SH-SY5Y (cell line): Measurements from ENCODE around the gene VIPR2.

Source experiments
- GATA2 ChIP-seq: IDR thresholded peaks from 2 replicates; pipeline ENCODE4 v1.6.1; 2011; ENCODE audit warnings: mild to moderate bottlenecking, low read depth, low read length
- GATA3 ChIP-seq: IDR thresholded peaks from 2 replicates; pipeline ENCODE4 v1.6.1; 2011; ENCODE audit warnings: low read depth, mild to moderate bottlenecking, low read length, moderate library complexity

GRCh38 chr7:159154243-159154642 lies 9.6 kb upstream of the VIPR2 start:
- TF ChIP-seq GATA2 (no peak), GATA3 (no peak)
